IMR-90 (cell line): ENCODE measurements around the gene TOP3B. TPM values are rescaled to one million over a fixed set of nuclear protein-coding genes. Genes with fewer than 3 reads are reported as not detected.

Experiments used
- ATAC-seq: fragments of 200-7000 bp; cut with Tn5 transposase; 2 replicates; pipeline ENCODE4 v1.9.1; 2020; ENCODE audit warnings: low read depth, mild to moderate bottlenecking, moderate library complexity
- BruUV-seq: library from RNA; stranded (reverse); fragments of 400-500 nt; replicated peaks from 2 replicates; lab custom pipeline; 2021; lab: Mats Ljungman, UMichigan
- CTCF ChIA-PET: fragments of 300-600 bp; formaldehyde crosslinking; extraction: SDS; loops from one replicate; lab custom pipeline; 2021; ENCODE audit warnings: antibody characterized with exemption; lab: Yijun Ruan, JAX
- POLR2A ChIA-PET: fragments of 300-600 bp; sonication (Branson Sonifier 250); formaldehyde crosslinking; loops from one replicate; lab custom pipeline; 2022; ENCODE audit warnings: antibody characterized with exemption; ENCODE audit not compliant: unreplicated experiment; lab: Charles Lee
- DNase-seq: peaks from one replicate; pipeline ENCODE4 v3.0.0; 2013
- H2AFZ ChIP-seq: replicated peaks from 2 replicates; pipeline ENCODE3; 2013; ENCODE audit warnings: low read length, mild to moderate bottlenecking; ENCODE audit not compliant: poor library complexity
- H2AK5ac ChIP-seq: 2 replicates; pipeline ENCODE4 v1.6.1; 2013; ENCODE audit warnings: low read depth, low read length, inconsistent platforms
- H2AK9ac ChIP-seq: replicated peaks from 2 replicates; pipeline ENCODE3; 2013; ENCODE audit warnings: mild to moderate bottlenecking, low read depth, low read length, moderate library complexity; ENCODE audit not compliant: poor library complexity
- H2BK120ac ChIP-seq: 2 replicates; pipeline ENCODE4 v1.6.1; 2013; ENCODE audit warnings: low read depth, low read length, inconsistent platforms
- H2BK15ac ChIP-seq: 3 replicates; pipeline ENCODE4 v1.6.1; 2013; ENCODE audit warnings: low read depth, low read length, inconsistent platforms
- H2BK20ac ChIP-seq: 2 replicates; pipeline ENCODE4 v1.6.1; 2013; ENCODE audit warnings: low read depth, mild to moderate bottlenecking, inconsistent platforms, low read length, moderate library complexity
- H2BK5ac ChIP-seq: 2 replicates; pipeline ENCODE4 v1.6.1; 2013; ENCODE audit warnings: mild to moderate bottlenecking, low read depth, low read length, inconsistent platforms; ENCODE audit not compliant: poor library complexity, severe bottlenecking
- H3K14ac ChIP-seq: replicated peaks from 2 replicates; pipeline ENCODE4 v1.6.1; 2013; ENCODE audit warnings: low read depth, low read length, inconsistent platforms
- H3K18ac ChIP-seq: 2 replicates; pipeline ENCODE4 v1.6.1; 2013; ENCODE audit warnings: low read depth, low read length, control low read depth
- H3K23ac ChIP-seq: 2 replicates; pipeline ENCODE4 v1.6.1; 2013; ENCODE audit warnings: low read depth, low read length, inconsistent platforms
- H3K27ac ChIP-seq: 2 replicates; pipeline ENCODE4 v1.5.1; 2013; ENCODE audit warnings: mild to moderate bottlenecking, control low read depth, low read length; ENCODE audit not compliant: insufficient read depth
- H3K27me3 ChIP-seq: 2 replicates; pipeline ENCODE4 v1.6.1; 2013; ENCODE audit warnings: low read length; ENCODE audit not compliant: control insufficient read depth, insufficient read depth
- H3K36me3 ChIP-seq: 2 replicates; pipeline ENCODE4 v1.6.1; 2013; ENCODE audit warnings: low read length, mixed read lengths; ENCODE audit not compliant: control insufficient read depth, insufficient read depth
- H3K4ac ChIP-seq: 2 replicates; pipeline ENCODE4 v1.6.1; 2013; ENCODE audit warnings: low read depth, low read length, inconsistent platforms
- H3K4me1 ChIP-seq: 2 replicates; pipeline ENCODE4 v1.6.1; 2013; ENCODE audit warnings: low read length, mixed read lengths; ENCODE audit not compliant: control insufficient read depth, insufficient read depth
- H3K4me2 ChIP-seq: 2 replicates; pipeline ENCODE4 v1.6.1; 2013; ENCODE audit warnings: low read depth, mild to moderate bottlenecking, control low read depth, low read length, moderate library complexity
- H3K4me3 ChIP-seq: 2 replicates; pipeline ENCODE4 v1.5.1; 2013; ENCODE audit warnings: low read depth, mild to moderate bottlenecking, control low read depth, low read length, moderate library complexity; ENCODE audit not compliant: insufficient read depth
- H3K56ac ChIP-seq: 2 replicates; pipeline ENCODE4 v1.6.1; 2013; ENCODE audit warnings: low read length, inconsistent platforms; ENCODE audit not compliant: insufficient read depth; ENCODE audit errors: extremely low read depth
- H3K79me1 ChIP-seq, 2 experiments: 2 replicates each; pipeline ENCODE4 v1.6.1; 2013; ENCODE audit warnings: low read length in 2 of 2, inconsistent platforms in 1 of 2, low read depth in 1 of 2
- H3K9ac ChIP-seq: 2 replicates; pipeline ENCODE4 v1.6.1; 2013; ENCODE audit warnings: low read depth, low read length, control low read depth
- H3K9me1 ChIP-seq: 2 replicates; pipeline ENCODE4 v1.6.1; 2013; ENCODE audit warnings: low read length, inconsistent platforms; ENCODE audit not compliant: insufficient read depth
- H3K9me3 ChIP-seq: 2 replicates; pipeline ENCODE4 v1.6.1; 2013; ENCODE audit warnings: low read length; ENCODE audit not compliant: control insufficient read depth, insufficient read depth
- H4K20me1 ChIP-seq: 2 replicates; pipeline ENCODE4 v1.6.1; 2013; ENCODE audit warnings: low read length, inconsistent platforms; ENCODE audit not compliant: insufficient read depth
- H4K5ac ChIP-seq: 2 replicates; pipeline ENCODE4 v1.6.1; 2013; ENCODE audit warnings: mild to moderate bottlenecking, low read depth, low read length, control low read depth
- H4K8ac ChIP-seq, 2 experiments: 2 replicates each; pipeline ENCODE4 v1.6.1; 2013; ENCODE audit warnings: low read depth in 2 of 2, low read length in 2 of 2, control low read depth in 1 of 2, inconsistent platforms in 1 of 2
- H4K91ac ChIP-seq: 2 replicates; pipeline ENCODE4 v1.6.1; 2013; ENCODE audit warnings: low read depth, low read length, inconsistent platforms; ENCODE audit not compliant: insufficient read depth
- BHLHE40 ChIP-seq: fragments of 150-350 bp; IDR thresholded peaks from 2 replicates; pipeline ENCODE4 v1.6.1; 2016; ENCODE audit warnings: mild to moderate bottlenecking, low read depth, low read length
- CEBPB ChIP-seq: IDR thresholded peaks from 2 replicates; pipeline ENCODE4 v1.6.1; 2012; ENCODE audit warnings: low read depth, low read length, improper control_type of control experiment
- CHD1 ChIP-seq: IDR thresholded peaks from 2 replicates; pipeline ENCODE4 v1.6.1; 2012; ENCODE audit warnings: low read depth, low read length, improper control_type of control experiment
- CTCF ChIP-seq: conservative IDR thresholded peaks from 2 replicates; pipeline ENCODE4 v1.5.1; 2012; ENCODE audit warnings: mild to moderate bottlenecking, low read depth, low read length, improper control_type of control experiment
- FOS ChIP-seq: fragments of 150-350 bp; IDR thresholded peaks from 2 replicates; pipeline ENCODE4 v1.6.1; 2016; ENCODE audit warnings: low read depth, low read length
- MAFK ChIP-seq: IDR thresholded peaks from 2 replicates; pipeline ENCODE4 v1.6.1; 2012; ENCODE audit warnings: low read depth, low read length, improper control_type of control experiment
- MAZ ChIP-seq: IDR thresholded peaks from 2 replicates; pipeline ENCODE4 v1.6.1; 2012; ENCODE audit warnings: low read depth, mild to moderate bottlenecking, low read length, improper control_type of control experiment, moderate library complexity, borderline replicate concordance
- MXI1 ChIP-seq: IDR thresholded peaks from 2 replicates; pipeline ENCODE4 v1.6.1; 2012; ENCODE audit warnings: low read depth, mild to moderate bottlenecking, low read length, moderate library complexity, borderline replicate concordance
- NFE2L2 ChIP-seq: fragments of 150-350 bp; IDR thresholded peaks from 2 replicates; pipeline ENCODE4 v1.6.1; 2016; ENCODE audit warnings: low read depth, mild to moderate bottlenecking, low read length
- POLR2A ChIP-seq: IDR thresholded peaks from 2 replicates; pipeline ENCODE4 v1.6.1; 2012; ENCODE audit warnings: mild to moderate bottlenecking, low read depth, low read length
- RAD21 ChIP-seq: IDR thresholded peaks from 2 replicates; pipeline ENCODE4 v1.6.1; 2012; ENCODE audit warnings: low read length, improper control_type of control experiment
- RCOR1 ChIP-seq: IDR thresholded peaks from 2 replicates; pipeline ENCODE4 v1.6.1; 2012; ENCODE audit warnings: mild to moderate bottlenecking, low read length, improper control_type of control experiment; ENCODE audit not compliant: insufficient replicate concordance
- RFX5 ChIP-seq: IDR thresholded peaks from 2 replicates; pipeline ENCODE4 v1.8.0; 2012; ENCODE audit warnings: low read depth, mild to moderate bottlenecking, low read length, moderate library complexity
- SMC3 ChIP-seq: fragments of 150-350 bp; IDR thresholded peaks from 2 replicates; pipeline ENCODE4 v1.6.1; 2016; ENCODE audit warnings: low read depth, mild to moderate bottlenecking, antibody characterized with exemption, low read length, moderate library complexity
- WGBS, 2 experiments: methylation state at CpG; one replicate each; pipeline versions ENCODE4 v1.1.5 to v1.1.7; 2013; ENCODE audit warnings: missing lambda C conversion rate in 2 of 2; ENCODE audit not compliant: insufficient read length in 1 of 2; ENCODE audit errors: extremely low coverage in 2 of 2; 5-methylcytosine and 5-hydroxymethylcytosine counted together
- dilution Hi-C: fragments of 300-500 bp; cut with HindIII; formaldehyde crosslinking; loops from one replicate; pipeline ENCODE4 v1.14.3; 2018; ENCODE audit warnings: low sequenced_read_pairs; ENCODE audit not compliant: unreplicated experiment
- in situ Hi-C: fragments of 300-500 bp; cut with MboI; formaldehyde crosslinking; loops from 3 replicates; pipeline ENCODE4 v1.14.3; 2019; ENCODE audit warnings: low sequenced_read_pairs, inconsistent platforms, mixed read lengths
- intact Hi-C: fragments of 100-400 bp; cut with micrococcal nuclease; formaldehyde crosslinking; loops from 2 replicates; pipeline ENCODE4 v1.10.0; 2022
- polyA plus RNA-seq, 3 experiments: library from polyadenylated mRNA; depleted of rRNA; stranded (reverse); fragments of >200 nt; gene quantifications; 2 replicates each; pipeline ENCODE4 v1.2.3, GENCODE V29; 2012; ENCODE audit warnings: low replicate concordance in 1 of 3
- total RNA-seq: library from RNA; depleted of rRNA; stranded (reverse); fragments of >200 nt; gene quantifications from 2 replicates; pipeline ENCODE4 v1.2.3, GENCODE V29; 2012
- TF ChIP-seq, protein P1 (sequence below): fragments of 150-350 bp; IDR thresholded peaks from 2 replicates; pipeline ENCODE4 v1.6.1; 2016; ENCODE audit warnings: low read depth, mild to moderate bottlenecking, low read length, moderate library complexity, borderline replicate concordance
- TF ChIP-seq, protein P2 (sequence below): fragments of 150-350 bp; IDR thresholded peaks from 2 replicates; pipeline ENCODE4 v1.6.1; 2017; ENCODE audit warnings: mild to moderate bottlenecking, antibody characterized with exemption, low read length, low read depth

TOP3B gene
- total and polyA plus RNA-seq, 2 of the 4 experiments (the other 2 are of a cell fraction): 23.0 to 23.5 TPM

- Histone ChIP-seq H2AK5ac (no peak overlapping the region), H2BK20ac (no peak overlapping the region), H3K27me3 (no peaks in the 10 kb centered on the region), H3K79me1 (peaks cover 10 to 60% of the 10 kb centered on the region in 2 experiments), H4K20me1 (peaks cover 7% of the 10 kb centered on the region; the same call in 1 of the 2 replicates), H3K4me1 (peaks cover 17% of the 10 kb centered on the region), H3K18ac (no peak overlapping the region), H3K56ac (no peak overlapping the region), H4K91ac (no peak overlapping the region), H3K27ac (no peak overlapping the region), H2BK15ac (no peak overlapping the region), H2BK120ac (no peak overlapping the region), H2BK5ac (no peak overlapping the region), H3K4ac (no peak overlapping the region), H3K36me3 (peaks cover 41% of the 10 kb centered on the region), H4K8ac (no peak overlapping the region), H3K14ac (no peak overlapping the region), H3K4me3 (no peak overlapping the region), H3K9me3 (no peaks in the 10 kb centered on the region), H2AK9ac (no peak overlapping the region), H3K23ac (no peak overlapping the region), H3K9ac (no peak overlapping the region), H4K5ac (no peak overlapping the region), H3K9me1 (peaks cover 3% of the 10 kb centered on the region; the same call in 1 of the 2 replicates), H3K4me2 (no peak overlapping the region), H2AFZ (no peak overlapping the region)
- ATAC-seq (no peak), DNase-seq (no peak)
- TF ChIP-seq, protein P1, sequence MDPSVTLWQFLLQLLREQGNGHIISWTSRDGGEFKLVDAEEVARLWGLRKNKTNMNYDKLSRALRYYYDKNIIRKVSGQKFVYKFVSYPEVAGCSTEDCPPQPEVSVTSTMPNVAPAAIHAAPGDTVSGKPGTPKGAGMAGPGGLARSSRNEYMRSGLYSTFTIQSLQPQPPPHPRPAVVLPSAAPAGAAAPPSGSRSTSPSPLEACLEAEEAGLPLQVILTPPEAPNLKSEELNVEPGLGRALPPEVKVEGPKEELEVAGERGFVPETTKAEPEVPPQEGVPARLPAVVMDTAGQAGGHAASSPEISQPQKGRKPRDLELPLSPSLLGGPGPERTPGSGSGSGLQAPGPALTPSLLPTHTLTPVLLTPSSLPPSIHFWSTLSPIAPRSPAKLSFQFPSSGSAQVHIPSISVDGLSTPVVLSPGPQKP: no peak
- no peak for TF ChIP-seq MAFK
- no peak for TF ChIP-seq CTCF
- TF ChIP-seq POLR2A: no peak
- no peak for TF ChIP-seq BHLHE40
- TF ChIP-seq RAD21: no peak
- no peak for TF ChIP-seq FOS
- no peak for TF ChIP-seq MXI1
- TF ChIP-seq NFE2L2: no peak
- no peak for TF ChIP-seq MAZ
- TF ChIP-seq RCOR1: no peak
- no peak for TF ChIP-seq SMC3
- TF ChIP-seq, protein P2, sequence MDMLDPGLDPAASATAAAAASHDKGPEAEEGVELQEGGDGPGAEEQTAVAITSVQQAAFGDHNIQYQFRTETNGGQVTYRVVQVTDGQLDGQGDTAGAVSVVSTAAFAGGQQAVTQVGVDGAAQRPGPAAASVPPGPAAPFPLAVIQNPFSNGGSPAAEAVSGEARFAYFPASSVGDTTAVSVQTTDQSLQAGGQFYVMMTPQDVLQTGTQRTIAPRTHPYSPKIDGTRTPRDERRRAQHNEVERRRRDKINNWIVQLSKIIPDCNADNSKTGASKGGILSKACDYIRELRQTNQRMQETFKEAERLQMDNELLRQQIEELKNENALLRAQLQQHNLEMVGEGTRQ: no peak
- TF ChIP-seq CEBPB: no peak
- TF ChIP-seq RFX5: no peak
- no peak for TF ChIP-seq CHD1
- intact Hi-C loops (no loop called here), in situ Hi-C loops (no loop called here), dilution Hi-C loops (no loop called here)
- 99% methylated on average over 18 of the region's 19 CpGs; no CpG with 5 or more reads in 1 of the 2 experiments for WGBS, 2 experiments
- ChIA-PET POLR2A (no interaction called here), CTCF (no interaction called here)
- no TSS peak for BruUV-seq
Measured at GRCh38 chr22:21933910-21934309, 48.7 kb downstream of the TOP3B start.
